Measurements from ENCODE around the gene ZNF385D. TPM values are rescaled to one million over a fixed set of nuclear protein-coding genes. Genes with fewer than 3 reads are reported as not detected.

ZNF385D gene
- total and polyA plus RNA-seq, 4 donors = 0.17 to 30.9 (median 1.9) TPM

DNA sequence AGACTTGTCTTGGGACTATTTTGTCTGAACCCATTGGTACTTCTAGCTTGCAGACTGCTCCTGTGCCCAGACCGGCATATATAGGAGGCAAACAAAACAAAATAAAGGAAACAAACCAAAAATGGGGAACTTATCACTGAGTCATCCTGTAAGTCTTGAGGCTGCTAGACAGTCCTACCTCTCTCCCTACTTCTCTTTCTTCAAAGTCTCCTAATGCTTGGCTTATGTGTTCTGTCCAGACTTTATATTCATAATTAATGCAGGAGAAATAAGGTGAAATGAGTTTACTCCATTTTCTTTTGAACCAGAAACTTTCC is 266.2 kb downstream of the ZNF385D start:
- Histone ChIP-seq H3K27me3 (ENCODE audit: control insufficient read depth in 3 of 3, insufficient read depth in 3 of 3, low read length in 2 of 3) (no peaks in the 10 kb centered on the region), H3K4me1 (ENCODE audit: control insufficient read depth in 5 of 5, insufficient read depth in 5 of 5, low read length in 5 of 5) (peaks cover 0 to 2% (median 0%) of the 10 kb centered on the region in 5 donors), H3K9me3 (ENCODE audit: control insufficient read depth in 4 of 4, insufficient read depth in 3 of 4, low read length in 3 of 4) (no peaks in the 10 kb centered on the region), H3K9ac (ENCODE audit: insufficient read depth in 1 of 2, low read length in 2 of 2) (no peak overlapping the region), H3K36me3 (ENCODE audit: control insufficient read depth in 4 of 4, insufficient read depth in 4 of 4, low read length in 4 of 4) (no peaks in the 10 kb centered on the region), H3K27ac (ENCODE audit: low read depth in 1 of 2, low read length in 1 of 2) (no peak overlapping the region), H3K4me3 (no peak overlapping the region)
- TF ChIP-seq, protein P1, sequence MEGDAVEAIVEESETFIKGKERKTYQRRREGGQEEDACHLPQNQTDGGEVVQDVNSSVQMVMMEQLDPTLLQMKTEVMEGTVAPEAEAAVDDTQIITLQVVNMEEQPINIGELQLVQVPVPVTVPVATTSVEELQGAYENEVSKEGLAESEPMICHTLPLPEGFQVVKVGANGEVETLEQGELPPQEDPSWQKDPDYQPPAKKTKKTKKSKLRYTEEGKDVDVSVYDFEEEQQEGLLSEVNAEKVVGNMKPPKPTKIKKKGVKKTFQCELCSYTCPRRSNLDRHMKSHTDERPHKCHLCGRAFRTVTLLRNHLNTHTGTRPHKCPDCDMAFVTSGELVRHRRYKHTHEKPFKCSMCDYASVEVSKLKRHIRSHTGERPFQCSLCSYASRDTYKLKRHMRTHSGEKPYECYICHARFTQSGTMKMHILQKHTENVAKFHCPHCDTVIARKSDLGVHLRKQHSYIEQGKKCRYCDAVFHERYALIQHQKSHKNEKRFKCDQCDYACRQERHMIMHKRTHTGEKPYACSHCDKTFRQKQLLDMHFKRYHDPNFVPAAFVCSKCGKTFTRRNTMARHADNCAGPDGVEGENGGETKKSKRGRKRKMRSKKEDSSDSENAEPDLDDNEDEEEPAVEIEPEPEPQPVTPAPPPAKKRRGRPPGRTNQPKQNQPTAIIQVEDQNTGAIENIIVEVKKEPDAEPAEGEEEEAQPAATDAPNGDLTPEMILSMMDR (IDR thresholded peaks at IDR 0.05; ENCODE audit: control extremely low read depth, extremely low read depth) = no peak
- WGBS, 2 donors = 50 to 72% methylated on average over 1 of the region's 1 CpG
- ATAC-seq (ENCODE audit: insufficient read depth, low FRiP score) (no peak), DNase-seq (no peak)

DNA sequence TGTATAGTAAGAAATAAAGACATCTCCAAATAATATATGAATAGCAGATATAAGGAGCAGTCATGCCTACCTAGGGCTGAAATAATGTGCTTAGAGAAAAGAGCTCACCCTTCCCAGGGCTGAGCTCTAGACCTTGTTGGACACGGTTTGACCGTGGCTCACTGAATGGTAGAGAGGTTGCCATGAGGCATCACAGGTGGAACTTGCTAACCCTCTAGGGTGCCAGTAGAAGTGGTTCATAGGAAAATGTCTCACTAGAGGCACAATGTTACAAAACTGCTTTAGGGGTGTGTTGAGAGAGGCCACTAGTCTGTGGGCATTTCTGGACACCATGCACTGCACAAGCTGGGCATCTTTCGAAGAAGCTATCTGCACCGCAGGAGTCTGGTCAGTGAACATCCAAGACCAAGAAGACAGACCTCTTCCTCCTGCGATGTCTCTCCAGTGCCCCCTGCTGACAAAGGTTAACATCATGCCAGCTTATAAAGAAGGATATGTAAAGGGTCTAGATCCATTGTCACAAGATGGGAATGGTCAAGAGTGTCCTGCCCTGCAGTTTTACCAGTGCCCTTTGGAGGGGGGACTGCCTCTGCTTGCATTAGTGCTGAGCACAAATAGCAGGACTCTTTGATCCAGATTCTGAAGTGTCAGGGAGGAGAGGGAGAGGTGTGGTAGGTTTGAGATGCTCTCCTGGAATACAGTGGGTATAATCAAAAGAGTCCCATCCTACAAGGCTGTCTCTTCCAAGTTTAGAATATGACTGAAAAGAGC is 266.8 kb downstream of the ZNF385D start:
- ATAC-seq (ENCODE audit: insufficient read depth, low FRiP score) = no peak

GRCh38 chr3:21481991-21482390 is 269.0 kb downstream of the ZNF385D start:
- Histone ChIP-seq H3K9ac (ENCODE audit: insufficient read depth in 1 of 2, low read length in 2 of 2) (no peak overlapping the region), H3K4me1 (ENCODE audit: control insufficient read depth in 5 of 5, insufficient read depth in 5 of 5, low read length in 5 of 5) (peaks cover 0 to 2% (median 0%) of the 10 kb centered on the region in 5 donors), H3K27me3 (ENCODE audit: control insufficient read depth in 3 of 3, insufficient read depth in 3 of 3, low read length in 2 of 3) (no peaks in the 10 kb centered on the region), H3K4me3 (no peak overlapping the region), H3K9me3 (ENCODE audit: control insufficient read depth in 4 of 4, insufficient read depth in 3 of 4, low read length in 3 of 4) (no peaks in the 10 kb centered on the region), H3K36me3 (ENCODE audit: control insufficient read depth in 4 of 4, insufficient read depth in 4 of 4, low read length in 4 of 4) (no peaks in the 10 kb centered on the region), H3K27ac (ENCODE audit: low read depth in 1 of 2, low read length in 1 of 2) (no peak overlapping the region)
- WGBS, 2 donors = 85 to 88% methylated on average over 1 of the region's 1 CpG
- ATAC-seq (ENCODE audit: insufficient read depth, low FRiP score) (no peak), DNase-seq (no peak)
- TF ChIP-seq, protein P1 (IDR thresholded peaks at IDR 0.05; ENCODE audit: control extremely low read depth, extremely low read depth) = no peak

More for the DNA sequence above, 266.8 kb downstream of the ZNF385D start:
- WGBS, 2 donors = 63 to 68% methylated on average over 5 of the region's 5 CpGs
- H3K9me3 ChIP-seq (ENCODE audit: control insufficient read depth in 4 of 4, insufficient read depth in 3 of 4, low read length in 3 of 4) = no peaks in the 10 kb centered on the region
- H3K36me3 ChIP-seq (ENCODE audit: control insufficient read depth in 4 of 4, insufficient read depth in 4 of 4, low read length in 4 of 4) = no peaks in the 10 kb centered on the region
- TF ChIP-seq, protein P1 (IDR thresholded peaks at IDR 0.05; ENCODE audit: control extremely low read depth, extremely low read depth) = no peak
- H3K27ac ChIP-seq (ENCODE audit: low read depth in 1 of 2, low read length in 1 of 2) = no peak overlapping the region
- no peak overlapping the region for H3K9ac ChIP-seq (ENCODE audit: insufficient read depth in 1 of 2, low read length in 2 of 2)
- no peak overlapping the region for H3K4me3 ChIP-seq
- DNase-seq = peak; percentile 60 to 75 (median 70)
- H3K4me1 ChIP-seq (ENCODE audit: control insufficient read depth in 5 of 5, insufficient read depth in 5 of 5, low read length in 5 of 5) = peaks cover 0 to 2% (median 0%) of the 10 kb centered on the region in 5 donors
- H3K27me3 ChIP-seq (ENCODE audit: control insufficient read depth in 3 of 3, insufficient read depth in 3 of 3, low read length in 2 of 3) = no peaks in the 10 kb centered on the region

Measured in lung (tissue), 12 donors.